Measurements from ENCODE around the gene FSHB.

Gene FSHB

DNA sequence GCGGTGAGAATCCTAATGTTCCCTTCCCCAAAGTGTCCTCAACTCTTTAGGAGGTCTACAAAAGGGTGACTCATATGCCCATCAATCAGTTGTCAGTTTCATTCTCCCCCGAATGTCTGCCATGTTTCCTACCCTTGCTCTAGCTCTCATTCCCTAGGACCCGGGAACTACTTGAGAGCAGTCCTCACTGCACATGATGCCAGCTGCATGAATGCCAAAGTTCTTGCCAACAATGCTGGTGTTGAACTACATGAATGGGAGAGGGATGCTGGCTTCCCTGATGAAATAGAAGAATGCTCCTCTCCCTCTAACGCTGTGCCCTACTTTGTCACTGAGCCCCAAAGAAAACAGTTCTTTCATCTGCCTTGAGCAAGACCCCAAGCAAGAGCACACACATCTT lies 12.5 kb upstream of the FSHB start:
- Histone ChIP-seq H3K4me1 (ENCODE audit: control insufficient read depth, insufficient read depth, low read length) (no peaks in the 10 kb centered on the region), H3K27ac (ENCODE audit: extremely low read depth, low read depth, low read length) (no peak overlapping the region), H3K36me3 (ENCODE audit: control insufficient read depth in 2 of 2, insufficient read depth in 1 of 2, low read length in 2 of 2) (no peaks in the 10 kb centered on the region), H3K4me3 (ENCODE audit: low read depth, low read length) (no peak overlapping the region), H3K9me3 (ENCODE audit: control insufficient read depth, insufficient read depth, low read depth, low read length) (no peaks in the 10 kb centered on the region)
- ChIA-PET POLR2A (no interaction called here), CTCF (no interaction called here)
- TF ChIP-seq ZNF19 (tag by site-specific recombination; IDR thresholded peaks at IDR 0.05; ENCODE audit: low read depth): no peak
- no peak for TF ChIP-seq ZNF302 (tag by site-specific recombination; IDR thresholded peaks at IDR 0.05; ENCODE audit: low read depth)
- TF ChIP-seq, protein P1, sequence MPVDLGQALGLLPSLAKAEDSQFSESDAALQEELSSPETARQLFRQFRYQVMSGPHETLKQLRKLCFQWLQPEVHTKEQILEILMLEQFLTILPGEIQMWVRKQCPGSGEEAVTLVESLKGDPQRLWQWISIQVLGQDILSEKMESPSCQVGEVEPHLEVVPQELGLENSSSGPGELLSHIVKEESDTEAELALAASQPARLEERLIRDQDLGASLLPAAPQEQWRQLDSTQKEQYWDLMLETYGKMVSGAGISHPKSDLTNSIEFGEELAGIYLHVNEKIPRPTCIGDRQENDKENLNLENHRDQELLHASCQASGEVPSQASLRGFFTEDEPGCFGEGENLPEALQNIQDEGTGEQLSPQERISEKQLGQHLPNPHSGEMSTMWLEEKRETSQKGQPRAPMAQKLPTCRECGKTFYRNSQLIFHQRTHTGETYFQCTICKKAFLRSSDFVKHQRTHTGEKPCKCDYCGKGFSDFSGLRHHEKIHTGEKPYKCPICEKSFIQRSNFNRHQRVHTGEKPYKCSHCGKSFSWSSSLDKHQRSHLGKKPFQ (tag by site-specific recombination; IDR thresholded peaks at IDR 0.05): no peak
- no peak for TF ChIP-seq BCL11B (tag by site-specific recombination; IDR thresholded peaks at IDR 0.05; ENCODE audit: low read depth)
- TF ChIP-seq ZNF132 (tag by site-specific recombination; IDR thresholded peaks at IDR 0.05; ENCODE audit: borderline replicate concordance): no peak
- no peak for TF ChIP-seq ZNF830 (tag by site-specific recombination; IDR thresholded peaks at IDR 0.05; ENCODE audit: low read depth)
- TF ChIP-seq, protein P2, sequence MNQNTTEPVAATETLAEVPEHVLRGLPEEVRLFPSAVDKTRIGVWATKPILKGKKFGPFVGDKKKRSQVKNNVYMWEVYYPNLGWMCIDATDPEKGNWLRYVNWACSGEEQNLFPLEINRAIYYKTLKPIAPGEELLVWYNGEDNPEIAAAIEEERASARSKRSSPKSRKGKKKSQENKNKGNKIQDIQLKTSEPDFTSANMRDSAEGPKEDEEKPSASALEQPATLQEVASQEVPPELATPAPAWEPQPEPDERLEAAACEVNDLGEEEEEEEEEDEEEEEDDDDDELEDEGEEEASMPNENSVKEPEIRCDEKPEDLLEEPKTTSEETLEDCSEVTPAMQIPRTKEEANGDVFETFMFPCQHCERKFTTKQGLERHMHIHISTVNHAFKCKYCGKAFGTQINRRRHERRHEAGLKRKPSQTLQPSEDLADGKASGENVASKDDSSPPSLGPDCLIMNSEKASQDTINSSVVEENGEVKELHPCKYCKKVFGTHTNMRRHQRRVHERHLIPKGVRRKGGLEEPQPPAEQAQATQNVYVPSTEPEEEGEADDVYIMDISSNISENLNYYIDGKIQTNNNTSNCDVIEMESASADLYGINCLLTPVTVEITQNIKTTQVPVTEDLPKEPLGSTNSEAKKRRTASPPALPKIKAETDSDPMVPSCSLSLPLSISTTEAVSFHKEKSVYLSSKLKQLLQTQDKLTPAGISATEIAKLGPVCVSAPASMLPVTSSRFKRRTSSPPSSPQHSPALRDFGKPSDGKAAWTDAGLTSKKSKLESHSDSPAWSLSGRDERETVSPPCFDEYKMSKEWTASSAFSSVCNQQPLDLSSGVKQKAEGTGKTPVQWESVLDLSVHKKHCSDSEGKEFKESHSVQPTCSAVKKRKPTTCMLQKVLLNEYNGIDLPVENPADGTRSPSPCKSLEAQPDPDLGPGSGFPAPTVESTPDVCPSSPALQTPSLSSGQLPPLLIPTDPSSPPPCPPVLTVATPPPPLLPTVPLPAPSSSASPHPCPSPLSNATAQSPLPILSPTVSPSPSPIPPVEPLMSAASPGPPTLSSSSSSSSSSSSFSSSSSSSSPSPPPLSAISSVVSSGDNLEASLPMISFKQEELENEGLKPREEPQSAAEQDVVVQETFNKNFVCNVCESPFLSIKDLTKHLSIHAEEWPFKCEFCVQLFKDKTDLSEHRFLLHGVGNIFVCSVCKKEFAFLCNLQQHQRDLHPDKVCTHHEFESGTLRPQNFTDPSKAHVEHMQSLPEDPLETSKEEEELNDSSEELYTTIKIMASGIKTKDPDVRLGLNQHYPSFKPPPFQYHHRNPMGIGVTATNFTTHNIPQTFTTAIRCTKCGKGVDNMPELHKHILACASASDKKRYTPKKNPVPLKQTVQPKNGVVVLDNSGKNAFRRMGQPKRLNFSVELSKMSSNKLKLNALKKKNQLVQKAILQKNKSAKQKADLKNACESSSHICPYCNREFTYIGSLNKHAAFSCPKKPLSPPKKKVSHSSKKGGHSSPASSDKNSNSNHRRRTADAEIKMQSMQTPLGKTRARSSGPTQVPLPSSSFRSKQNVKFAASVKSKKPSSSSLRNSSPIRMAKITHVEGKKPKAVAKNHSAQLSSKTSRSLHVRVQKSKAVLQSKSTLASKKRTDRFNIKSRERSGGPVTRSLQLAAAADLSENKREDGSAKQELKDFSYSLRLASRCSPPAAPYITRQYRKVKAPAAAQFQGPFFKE (tag by site-specific recombination; IDR thresholded peaks at IDR 0.05; ENCODE audit: borderline replicate concordance): no peak
- TF ChIP-seq ZBTB8A (tag by site-specific recombination; IDR thresholded peaks at IDR 0.05): no peak
- no peak for TF ChIP-seq ZNF23 (tag by site-specific recombination; IDR thresholded peaks at IDR 0.05; ENCODE audit: borderline replicate concordance)
- TF ChIP-seq, protein P3, sequence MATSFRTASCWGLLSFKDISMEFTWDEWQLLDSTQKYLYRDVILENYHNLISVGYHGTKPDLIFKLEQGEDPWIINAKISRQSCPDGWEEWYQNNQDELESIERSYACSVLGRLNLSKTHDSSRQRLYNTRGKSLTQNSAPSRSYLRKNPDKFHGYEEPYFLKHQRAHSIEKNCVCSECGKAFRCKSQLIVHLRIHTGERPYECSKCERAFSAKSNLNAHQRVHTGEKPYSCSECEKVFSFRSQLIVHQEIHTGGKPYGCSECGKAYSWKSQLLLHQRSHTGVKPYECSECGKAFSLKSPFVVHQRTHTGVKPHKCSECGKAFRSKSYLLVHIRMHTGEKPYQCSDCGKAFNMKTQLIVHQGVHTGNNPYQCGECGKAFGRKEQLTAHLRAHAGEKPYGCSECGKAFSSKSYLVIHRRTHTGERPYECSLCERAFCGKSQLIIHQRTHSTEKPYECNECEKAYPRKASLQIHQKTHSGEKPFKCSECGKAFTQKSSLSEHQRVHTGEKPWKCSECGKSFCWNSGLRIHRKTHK (tag by site-specific recombination; IDR thresholded peaks at IDR 0.05): no peak
- no peak for TF ChIP-seq ZNF521 (tag by site-specific recombination; IDR thresholded peaks at IDR 0.05)
- no peak for TF ChIP-seq ZNF747 (tag by site-specific recombination; IDR thresholded peaks at IDR 0.05)
- TF ChIP-seq ZNF133 (tag by site-specific recombination; IDR thresholded peaks at IDR 0.05): no peak
- TF ChIP-seq ZIC2 (tag by site-specific recombination; IDR thresholded peaks at IDR 0.05): no peak
- no peak for TF ChIP-seq ZNF214 (tag by site-specific recombination; IDR thresholded peaks at IDR 0.05; ENCODE audit: borderline replicate concordance)
- TF ChIP-seq ZNF2 (tag by site-specific recombination; IDR thresholded peaks at IDR 0.05): no peak

DNA sequence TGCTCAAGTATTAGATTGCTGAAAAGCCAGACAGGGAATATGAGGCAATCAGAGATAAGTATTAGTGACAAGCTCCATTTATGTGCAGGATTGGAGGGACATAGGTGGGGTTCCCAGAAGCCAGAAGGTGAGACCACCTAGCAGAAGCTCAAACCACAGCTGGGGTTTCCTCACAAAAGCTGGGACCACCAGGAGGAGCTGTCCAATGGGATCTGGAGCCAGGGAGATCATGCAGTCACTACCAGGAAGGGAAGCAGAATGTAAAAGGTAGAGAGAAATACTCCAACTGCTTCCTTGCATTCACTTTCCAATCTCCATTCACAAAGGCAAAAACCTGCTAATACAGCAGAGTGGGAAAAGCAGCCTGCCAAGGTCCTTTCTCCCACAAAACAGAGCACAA lies 5.2 kb upstream of the FSHB start:
- Histone ChIP-seq H3K4me3 (ENCODE audit: low read depth, low read length) (no peak overlapping the region), H3K27ac (ENCODE audit: extremely low read depth, low read depth, low read length) (no peak overlapping the region), H3K9me3 (ENCODE audit: control insufficient read depth, insufficient read depth, low read depth, low read length) (no peaks in the 10 kb centered on the region), H3K36me3 (ENCODE audit: control insufficient read depth in 2 of 2, insufficient read depth in 1 of 2, low read length in 2 of 2) (no peaks in the 10 kb centered on the region), H3K4me1 (ENCODE audit: control insufficient read depth, insufficient read depth, low read length) (no peaks in the 10 kb centered on the region)
- CTCF ChIA-PET: interaction anchor here (0.9 kb wide), 1 partner anchor 690 kb away, joined by 3 read pairs; no protein-coding TSS in a partner anchor
- POLR2A ChIA-PET: no interaction called here
- TF ChIP-seq ZSCAN16 (tag by site-specific recombination; IDR thresholded peaks at IDR 0.05) (no peak), ZNF184 (tag by site-specific recombination; IDR thresholded peaks at IDR 0.05) (no peak), IKZF3 (tag by site-specific recombination; IDR thresholded peaks at IDR 0.05) (no peak), RBAK (tag by site-specific recombination; IDR thresholded peaks at IDR 0.05) (no peak), ZNF174 (tag by site-specific recombination; IDR thresholded peaks at IDR 0.05) (no peak)
- TF ChIP-seq, protein P4, sequence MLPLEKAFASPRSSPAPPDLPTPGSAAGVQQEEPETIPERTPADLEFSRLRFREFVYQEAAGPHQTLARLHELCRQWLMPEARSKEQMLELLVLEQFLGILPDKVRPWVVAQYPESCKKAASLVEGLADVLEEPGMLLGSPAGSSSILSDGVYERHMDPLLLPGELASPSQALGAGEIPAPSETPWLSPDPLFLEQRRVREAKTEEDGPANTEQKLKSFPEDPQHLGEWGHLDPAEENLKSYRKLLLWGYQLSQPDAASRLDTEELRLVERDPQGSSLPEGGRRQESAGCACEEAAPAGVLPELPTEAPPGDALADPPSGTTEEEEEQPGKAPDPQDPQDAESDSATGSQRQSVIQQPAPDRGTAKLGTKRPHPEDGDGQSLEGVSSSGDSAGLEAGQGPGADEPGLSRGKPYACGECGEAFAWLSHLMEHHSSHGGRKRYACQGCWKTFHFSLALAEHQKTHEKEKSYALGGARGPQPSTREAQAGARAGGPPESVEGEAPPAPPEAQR (tag by site-specific recombination; IDR thresholded peaks at IDR 0.05): no peak
- TF ChIP-seq, protein P5, sequence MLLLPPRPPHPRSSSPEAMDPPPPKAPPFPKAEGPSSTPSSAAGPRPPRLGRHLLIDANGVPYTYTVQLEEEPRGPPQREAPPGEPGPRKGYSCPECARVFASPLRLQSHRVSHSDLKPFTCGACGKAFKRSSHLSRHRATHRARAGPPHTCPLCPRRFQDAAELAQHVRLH (tag by site-specific recombination; IDR thresholded peaks at IDR 0.05): no peak
- TF ChIP-seq, protein P6, sequence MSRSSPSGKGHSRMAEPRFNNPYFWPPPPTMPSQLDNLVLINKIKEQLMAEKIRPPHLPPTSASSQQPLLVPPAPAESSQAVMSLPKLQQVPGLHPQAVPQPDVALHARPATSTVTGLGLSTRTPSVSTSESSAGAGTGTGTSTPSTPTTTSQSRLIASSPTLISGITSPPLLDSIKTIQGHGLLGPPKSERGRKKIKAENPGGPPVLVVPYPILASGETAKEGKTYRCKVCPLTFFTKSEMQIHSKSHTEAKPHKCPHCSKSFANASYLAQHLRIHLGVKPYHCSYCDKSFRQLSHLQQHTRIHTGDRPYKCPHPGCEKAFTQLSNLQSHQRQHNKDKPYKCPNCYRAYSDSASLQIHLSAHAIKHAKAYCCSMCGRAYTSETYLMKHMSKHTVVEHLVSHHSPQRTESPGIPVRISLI (tag by site-specific recombination; IDR thresholded peaks at IDR 0.05): no peak
